Measurements from ENCODE around the gene LARP1B. TPM values are rescaled to one million over a fixed set of nuclear protein-coding genes. Genes with fewer than 3 reads are reported as not detected.
A peak's percentile ranks its signal among the peaks of the same experiment; 100 is the strongest.
"Not testable (repeated sequence)": the region's sequence is repeated elsewhere in the genome, so short reads cannot be mapped to it uniquely, and the experiment has no call there.

The LARP1B gene
- total RNA-seq, 2 experiments from 2014 or later: 17.6 to 18.9 TPM

DNA sequence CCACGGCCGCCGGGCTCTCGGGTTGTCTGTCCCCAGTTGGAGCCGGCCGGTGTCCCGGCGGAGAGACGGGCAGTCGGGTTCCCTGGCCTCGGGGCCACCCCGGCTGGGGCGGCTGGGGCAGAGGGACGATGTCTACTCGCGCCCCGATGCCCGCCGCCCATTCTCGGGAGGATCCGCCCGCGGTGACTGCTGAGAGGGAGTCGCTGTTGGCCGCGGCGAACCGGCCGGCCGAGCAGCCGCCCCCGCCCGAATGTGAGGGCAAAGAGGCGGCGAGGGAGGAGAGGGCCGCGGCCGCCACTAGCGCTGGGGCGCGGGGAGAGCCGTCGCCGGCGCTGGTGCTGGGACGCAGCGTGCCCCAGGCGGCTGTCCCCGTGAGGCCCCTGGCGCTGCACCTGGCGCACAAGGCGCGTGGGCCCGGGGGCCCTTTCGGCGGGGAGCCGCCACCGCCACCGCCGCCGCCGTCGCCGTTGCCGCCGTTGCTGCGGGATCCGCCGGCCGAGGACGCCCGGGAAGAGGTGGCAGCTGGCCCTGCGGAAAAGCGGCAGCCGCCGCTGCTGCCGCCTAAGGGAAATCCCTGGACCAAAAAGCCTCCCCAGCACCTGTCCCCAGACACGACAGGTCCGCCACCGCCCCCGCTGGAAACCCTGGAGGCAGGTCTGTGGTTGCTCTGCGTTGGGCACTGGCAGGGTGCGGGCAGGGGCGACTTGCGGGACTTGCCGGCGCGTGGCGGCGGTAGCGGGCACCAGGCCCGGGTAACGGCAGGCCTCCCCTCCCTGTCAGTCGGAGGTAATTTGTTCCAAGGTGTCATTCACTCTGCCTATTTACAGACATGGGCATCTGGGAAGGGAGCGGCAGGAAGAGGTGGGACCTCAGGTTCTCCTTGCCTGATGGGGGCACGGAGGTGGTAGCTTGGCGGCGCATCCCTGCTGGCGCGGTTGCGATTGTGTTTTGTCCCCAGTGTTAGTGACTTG, 739 bp downstream of the LARP1B start:
- Mint-ChIP-seq H3K27ac (peak overlapping the region; percentile 61), H3K9me3 (no peaks in the 10 kb centered on the region), H3K27me3 (ENCODE audit: low read depth) (no peaks in the 10 kb centered on the region), H3K36me3 (ENCODE audit: low read depth) (no peaks in the 10 kb centered on the region), H3K4me3 (peak overlapping the region; percentile 82), H3K4me1 (ENCODE audit: low read depth) (peaks cover 16% of the 10 kb centered on the region)
- peak; percentile 74 for DNase-seq
- intact Hi-C loops (cut with micrococcal nuclease): loop anchor here (1.0 to 10.0 kb wide), 8 partner anchors 65 to 1031 kb away; partner anchors contain the start of genes ABHD18, HSPA4L, MFSD8 and PLK4
- CTCF ChIA-PET: interaction anchor here (0.6 to 1.1 kb wide), 2 partner anchors 27 to 29 kb away, joined by 3 read pairs; no protein-coding TSS in a partner anchor

DNA sequence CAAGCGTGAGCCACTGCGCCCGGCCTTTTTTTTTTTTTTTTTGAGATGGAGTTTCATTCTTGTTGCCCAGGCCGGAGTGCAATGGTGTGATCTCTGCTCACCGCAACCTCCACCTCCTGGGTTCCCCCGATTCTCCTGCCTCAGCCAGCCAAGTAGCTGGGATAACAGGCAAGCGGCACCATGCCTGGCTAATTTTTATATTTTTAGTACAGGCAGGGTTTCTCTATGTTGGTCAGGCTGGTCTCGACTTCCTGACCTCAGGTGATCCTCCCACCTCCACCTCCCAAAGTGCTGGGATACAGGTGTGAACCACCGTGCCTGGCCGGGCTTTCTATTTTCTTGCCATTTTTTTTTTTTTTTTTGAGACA, 5.3 kb downstream of the LARP1B start:
- CTCF ChIA-PET: interaction anchor here (0.7 kb wide), 1 partner anchor 40 kb away, joined by 3 read pairs; no protein-coding TSS in a partner anchor
- H3K9me3 Mint-ChIP-seq; H3K27ac Mint-ChIP-seq; DNase-seq; H3K27me3 Mint-ChIP-seq (ENCODE audit: low read depth); H3K36me3 Mint-ChIP-seq (ENCODE audit: low read depth); H3K4me3 Mint-ChIP-seq: not testable (repeated sequence)
- intact Hi-C loops (cut with micrococcal nuclease): loop anchor here (10.0 kb wide), 1 partner anchor 448 kb away; no protein-coding TSS in a partner anchor
- peaks cover 16% of the 10 kb centered on the region for H3K4me1 Mint-ChIP-seq (ENCODE audit: low read depth)

DNA sequence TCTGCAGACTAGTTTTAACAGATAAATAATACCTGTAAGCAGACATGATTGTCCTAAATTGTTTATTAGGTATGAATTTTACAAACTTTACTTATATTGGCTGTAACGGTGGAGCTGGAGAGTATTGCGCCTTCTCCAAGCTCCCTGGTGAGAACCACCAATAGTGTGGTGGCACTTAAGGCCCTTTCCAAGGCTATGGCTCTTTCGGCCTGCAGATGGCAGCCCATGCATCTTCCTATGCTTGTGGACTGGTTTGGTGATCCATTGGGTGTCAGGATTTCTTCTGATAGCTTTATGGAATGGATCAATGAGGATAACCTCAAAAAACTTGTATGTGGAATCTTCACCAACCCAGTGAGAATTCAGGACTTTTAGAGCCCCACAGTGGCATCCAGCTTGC, 7.8 kb downstream of the LARP1B start:
- peak; percentile 13 for DNase-seq
- no peaks in the 10 kb centered on the region for H3K27me3 Mint-ChIP-seq (ENCODE audit: low read depth)
- H3K27ac Mint-ChIP-seq: no peak overlapping the region
- H3K36me3 Mint-ChIP-seq (ENCODE audit: low read depth): no peaks in the 10 kb centered on the region
- CTCF ChIA-PET: interaction anchor here (0.6 to 1.5 kb wide), 2 partner anchors 33 to 93 kb away, joined by 3 to 5 read pairs; no protein-coding TSS in a partner anchor
- intact Hi-C loops (cut with micrococcal nuclease): loop anchor here (10.0 kb wide), 1 partner anchor 446 kb away; no protein-coding TSS in a partner anchor
- no peak overlapping the region for H3K4me3 Mint-ChIP-seq
- H3K9me3 Mint-ChIP-seq: no peaks in the 10 kb centered on the region
- H3K4me1 Mint-ChIP-seq (ENCODE audit: low read depth): peaks cover 7% of the 10 kb centered on the region

DNA sequence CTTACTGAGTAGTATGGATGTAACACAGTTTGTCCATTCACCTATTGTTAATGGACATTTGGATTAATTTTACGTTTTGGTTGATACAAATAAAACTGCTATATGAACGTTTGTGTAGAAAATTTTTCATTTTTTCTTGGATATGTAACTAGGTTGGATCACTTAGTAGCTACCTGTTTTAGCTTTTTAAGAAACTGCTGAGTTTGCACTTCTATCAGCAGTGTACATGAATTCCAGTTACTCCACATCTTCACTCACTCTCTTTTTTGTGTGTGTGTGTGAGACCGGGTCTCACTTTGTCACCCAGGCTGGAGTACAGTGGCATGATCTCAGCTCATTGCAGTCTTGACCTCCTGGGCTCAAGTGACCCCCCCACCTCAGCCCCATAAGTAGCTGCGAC, 15.4 kb downstream of the LARP1B start:
- Mint-ChIP-seq H3K4me1 (ENCODE audit: low read depth) (no peaks in the 10 kb centered on the region), H3K27ac (no peak overlapping the region), H3K4me3 (no peak overlapping the region), H3K9me3 (no peaks in the 10 kb centered on the region), H3K27me3 (ENCODE audit: low read depth) (no peaks in the 10 kb centered on the region), H3K36me3 (ENCODE audit: low read depth) (peaks cover 31% of the 10 kb centered on the region)
- CTCF ChIA-PET: interaction anchor here (0.7 kb wide), 1 partner anchor 149 kb away, joined by 3 read pairs; no protein-coding TSS in a partner anchor
- intact Hi-C loops (cut with micrococcal nuclease): no loop called here
- DNase-seq: no peak

DNA sequence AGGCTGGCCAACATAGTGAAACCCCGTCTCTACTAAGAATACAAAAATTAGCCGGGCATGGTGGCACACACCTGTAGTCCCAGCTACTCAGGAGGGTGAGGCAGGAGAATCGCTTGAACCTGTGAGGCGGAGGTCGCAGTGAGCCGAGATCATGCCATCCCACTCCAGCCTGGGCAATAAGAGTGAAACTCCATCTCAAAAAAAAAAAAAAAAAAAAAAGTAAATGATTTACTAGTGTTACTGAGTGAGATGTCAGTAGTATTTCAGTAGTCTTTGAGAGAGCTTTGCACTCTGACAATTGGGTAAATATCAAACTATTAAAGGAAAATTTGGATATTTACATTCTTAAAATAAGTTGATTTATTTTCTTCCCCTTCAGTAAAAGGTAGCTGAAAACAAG, 34.2 kb downstream of the LARP1B start:
- peaks cover 33% of the 10 kb centered on the region for H3K36me3 Mint-ChIP-seq (ENCODE audit: low read depth)
- intact Hi-C loops (cut with micrococcal nuclease); DNase-seq; H3K4me3 Mint-ChIP-seq; H3K4me1 Mint-ChIP-seq (ENCODE audit: low read depth); H3K27me3 Mint-ChIP-seq (ENCODE audit: low read depth); H3K9me3 Mint-ChIP-seq; H3K27ac Mint-ChIP-seq: not testable (repeated sequence)
- CTCF ChIA-PET: interaction anchor here (0.8 kb wide), 1 partner anchor 46 kb away, joined by 4 read pairs; no protein-coding TSS in a partner anchor

DNA sequence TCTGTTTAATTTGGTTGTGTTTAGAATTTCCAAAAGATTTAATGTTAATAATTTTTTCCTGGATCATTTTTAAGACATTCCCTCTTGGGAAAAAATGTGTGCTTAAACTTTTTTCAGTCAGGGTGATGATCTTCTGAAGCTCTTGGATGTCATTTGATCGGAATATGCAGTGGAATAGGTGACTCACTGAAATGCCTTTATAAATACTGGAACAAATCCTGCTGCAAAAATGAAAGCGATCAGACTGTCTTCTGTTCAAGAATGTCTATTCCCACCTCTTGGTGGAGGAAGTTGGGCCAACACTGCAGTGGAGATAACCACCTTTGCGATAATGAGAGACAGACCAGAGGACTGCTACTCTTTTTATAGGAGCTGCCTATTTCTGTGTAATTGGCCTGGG, 46.7 kb downstream of the LARP1B start:
- intact Hi-C loops (cut with micrococcal nuclease): no loop called here

DNA sequence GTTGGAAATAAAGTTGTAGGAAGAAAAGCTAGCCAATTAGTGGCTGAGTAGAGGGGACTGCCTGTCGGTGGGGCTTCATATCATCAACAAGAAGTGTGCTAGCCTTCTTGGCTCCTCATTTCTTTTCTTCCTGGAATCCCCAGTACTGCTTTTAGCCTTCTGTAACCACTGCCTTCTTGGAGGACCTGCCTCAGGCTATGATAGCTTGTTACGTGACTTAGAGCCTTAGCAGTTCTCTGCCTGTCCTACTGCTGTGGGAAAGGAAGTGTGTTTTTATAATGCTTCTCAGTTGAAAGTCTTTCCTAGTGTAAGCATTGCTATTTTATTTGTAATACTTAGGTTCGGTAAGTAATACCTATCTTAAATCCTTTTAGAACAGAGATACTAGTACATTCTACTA, 61.9 kb downstream of the LARP1B start:
- Mint-ChIP-seq H3K27ac (no peak overlapping the region), H3K9me3 (no peaks in the 10 kb centered on the region), H3K27me3 (ENCODE audit: low read depth) (no peaks in the 10 kb centered on the region), H3K4me1 (ENCODE audit: low read depth) (no peaks in the 10 kb centered on the region), H3K36me3 (ENCODE audit: low read depth) (peaks cover 38% of the 10 kb centered on the region), H3K4me3 (no peak overlapping the region)
- intact Hi-C loops (cut with micrococcal nuclease): no loop called here
- DNase-seq: no peak
- CTCF ChIA-PET: interaction anchor here (0.8 kb wide), 1 partner anchor 10 kb away, joined by 3 read pairs; no protein-coding TSS in a partner anchor

More for the DNA sequence above, 46.7 kb downstream of the LARP1B start:
- Mint-ChIP-seq H3K36me3 (ENCODE audit: low read depth) (peaks cover 31% of the 10 kb centered on the region), H3K27me3 (ENCODE audit: low read depth) (no peaks in the 10 kb centered on the region), H3K9me3 (no peaks in the 10 kb centered on the region), H3K4me1 (ENCODE audit: low read depth) (no peaks in the 10 kb centered on the region), H3K27ac (no peak overlapping the region), H3K4me3 (no peak overlapping the region)
- no peak for DNase-seq
- CTCF ChIA-PET: no interaction called here

DNA sequence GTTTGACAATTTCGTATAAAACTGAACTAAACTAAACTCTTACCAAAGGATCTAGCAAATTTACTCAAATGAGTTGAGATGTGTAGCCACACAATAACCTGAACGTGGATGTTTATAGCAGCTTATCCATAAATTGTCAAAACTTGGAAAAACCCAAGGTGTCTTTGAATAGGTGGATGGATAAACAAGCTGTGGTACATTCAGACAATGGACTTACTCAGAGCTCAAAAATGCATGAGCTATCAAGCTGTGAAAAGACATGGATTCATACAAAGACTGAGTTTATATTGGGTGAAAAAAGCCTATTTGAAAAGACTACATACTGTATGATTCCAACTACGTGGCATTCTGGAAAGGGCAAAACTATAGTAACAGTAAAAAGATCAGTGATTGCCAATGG, 69.5 kb downstream of the LARP1B start:
- no peaks in the 10 kb centered on the region for H3K4me1 Mint-ChIP-seq (ENCODE audit: low read depth)
- DNase-seq: no peak
- peaks cover 2% of the 10 kb centered on the region for H3K9me3 Mint-ChIP-seq
- peaks cover 6% of the 10 kb centered on the region for H3K36me3 Mint-ChIP-seq (ENCODE audit: low read depth)
- intact Hi-C loops (cut with micrococcal nuclease): no loop called here
- no peak overlapping the region for H3K27ac Mint-ChIP-seq
- H3K27me3 Mint-ChIP-seq (ENCODE audit: low read depth): no peaks in the 10 kb centered on the region
- CTCF ChIA-PET: interaction anchor here (0.7 kb wide), 1 partner anchor 1655 kb away, joined by 3 read pairs; no protein-coding TSS in a partner anchor
- H3K4me3 Mint-ChIP-seq: no peak overlapping the region

DNA sequence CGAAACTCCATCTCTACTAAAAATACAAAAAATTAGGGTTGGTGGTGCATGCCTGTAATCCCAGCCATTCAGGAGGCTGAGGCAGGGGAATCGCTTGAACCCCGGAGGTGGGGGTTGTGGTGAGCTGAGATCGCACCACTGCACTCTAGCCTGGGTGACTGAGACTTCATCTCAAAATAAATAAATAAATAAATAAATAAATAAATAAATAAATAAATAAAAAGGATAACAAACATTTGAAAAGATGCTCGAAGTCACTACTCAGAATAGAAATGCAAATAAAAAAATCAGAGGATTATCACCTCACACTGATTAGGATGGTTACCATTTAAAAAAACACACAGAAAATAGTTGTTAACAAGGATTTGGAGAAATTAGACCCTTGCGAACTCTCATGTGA, 73.8 kb downstream of the LARP1B start:
- no peaks in the 10 kb centered on the region for H3K27me3 Mint-ChIP-seq (ENCODE audit: low read depth)
- H3K9me3 Mint-ChIP-seq: no peaks in the 10 kb centered on the region
- no peak overlapping the region for H3K4me3 Mint-ChIP-seq
- no peak overlapping the region for H3K27ac Mint-ChIP-seq
- CTCF ChIA-PET: no interaction called here
- peaks cover 3% of the 10 kb centered on the region for H3K36me3 Mint-ChIP-seq (ENCODE audit: low read depth)
- DNase-seq: no peak
- no peaks in the 10 kb centered on the region for H3K4me1 Mint-ChIP-seq (ENCODE audit: low read depth)
- intact Hi-C loops (cut with micrococcal nuclease): no loop called here

DNA sequence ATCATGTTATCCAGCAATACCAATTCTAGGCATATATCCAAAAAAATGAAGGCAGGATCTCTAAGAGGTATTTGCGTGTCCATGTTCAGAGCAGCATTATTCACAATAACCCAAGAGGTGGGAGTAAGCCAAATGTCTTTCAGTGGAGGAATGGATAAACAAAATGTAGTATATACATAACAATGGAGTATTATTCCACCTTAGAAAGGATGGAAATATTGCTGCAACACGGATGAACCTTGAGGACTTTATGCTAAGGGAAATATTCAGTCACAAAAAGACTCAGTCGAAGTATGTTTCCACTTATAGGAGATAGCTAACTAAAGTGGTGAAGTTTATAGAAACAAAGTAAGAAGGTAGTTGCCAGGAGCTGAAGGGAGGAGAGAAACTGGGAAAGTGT, 74.3 kb downstream of the LARP1B start:
- no peaks in the 10 kb centered on the region for H3K4me1 Mint-ChIP-seq (ENCODE audit: low read depth)
- peaks cover 5% of the 10 kb centered on the region for H3K36me3 Mint-ChIP-seq (ENCODE audit: low read depth)
- H3K27me3 Mint-ChIP-seq (ENCODE audit: low read depth): no peaks in the 10 kb centered on the region
- H3K27ac Mint-ChIP-seq: no peak overlapping the region
- no peaks in the 10 kb centered on the region for H3K9me3 Mint-ChIP-seq
- CTCF ChIA-PET: no interaction called here
- no peak for DNase-seq
- no peak overlapping the region for H3K4me3 Mint-ChIP-seq
- intact Hi-C loops (cut with micrococcal nuclease): no loop called here

DNA sequence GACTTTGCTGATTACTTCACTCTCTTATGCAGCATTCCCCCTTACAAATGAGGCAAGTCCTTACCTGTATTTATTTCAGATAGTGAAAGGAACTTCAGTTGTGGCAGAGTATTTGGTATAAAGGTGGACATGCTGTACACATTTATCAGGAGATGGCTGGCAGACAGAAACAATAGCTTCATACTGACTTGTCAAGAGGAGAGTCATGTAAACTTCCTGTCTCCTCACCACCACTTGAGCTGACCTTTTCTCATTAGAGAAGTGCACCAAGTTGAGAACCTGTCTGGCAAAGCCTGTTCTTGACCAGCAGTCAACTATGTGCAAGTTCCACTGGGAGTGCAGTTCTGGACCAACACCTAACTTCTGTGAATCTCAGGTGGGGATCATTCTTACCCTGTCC, 80.8 kb downstream of the LARP1B start:
- CTCF ChIA-PET: no interaction called here
- H3K36me3 Mint-ChIP-seq (ENCODE audit: low read depth): peaks cover 25% of the 10 kb centered on the region

DNA sequence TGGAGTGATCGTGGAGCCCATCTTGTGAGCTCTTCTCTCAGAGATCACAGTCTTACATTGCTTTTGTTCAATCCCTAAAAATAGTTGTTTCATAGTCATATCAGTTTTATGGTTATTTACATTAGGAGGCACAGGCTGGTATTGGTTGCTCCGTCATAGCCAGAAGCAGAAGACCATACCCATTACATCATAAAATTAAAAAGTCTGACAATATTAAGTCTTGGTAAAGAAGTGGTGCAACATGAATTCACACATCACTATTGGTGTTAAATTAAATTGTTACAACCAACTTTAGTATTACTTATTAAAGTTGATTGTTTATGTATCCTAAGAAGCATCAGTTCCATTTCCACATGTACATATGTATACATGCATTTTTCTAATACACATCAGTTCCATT, 84.6 kb downstream of the LARP1B start:
- Mint-ChIP-seq H3K36me3 (ENCODE audit: low read depth) (peaks cover 22% of the 10 kb centered on the region), H3K27me3 (ENCODE audit: low read depth) (no peaks in the 10 kb centered on the region), H3K4me1 (ENCODE audit: low read depth) (no peaks in the 10 kb centered on the region), H3K27ac (no peak overlapping the region), H3K4me3 (no peak overlapping the region), H3K9me3 (peaks cover 5% of the 10 kb centered on the region)
- DNase-seq: no peak
- CTCF ChIA-PET: no interaction called here
- intact Hi-C loops (cut with micrococcal nuclease): no loop called here

More for the DNA sequence above, 80.8 kb downstream of the LARP1B start:
- intact Hi-C loops (cut with micrococcal nuclease): no loop called here
- H3K27ac Mint-ChIP-seq: no peak overlapping the region
- no peaks in the 10 kb centered on the region for H3K4me1 Mint-ChIP-seq (ENCODE audit: low read depth)
- DNase-seq: no peak
- peaks cover 5% of the 10 kb centered on the region for H3K9me3 Mint-ChIP-seq
- H3K27me3 Mint-ChIP-seq (ENCODE audit: low read depth): no peaks in the 10 kb centered on the region
- no peak overlapping the region for H3K4me3 Mint-ChIP-seq
